PC-3 (cell line): ENCODE data around the gene TMEM127.

Source experiments
- EZH2phosphoT487 ChIP-seq: fragments of 300-600 bp; sonication (generic); IDR thresholded peaks from 2 replicates; pipeline ENCODE4 v1.6.1; 2018; ENCODE audit warnings: mild to moderate bottlenecking, antibody characterized with exemption, low read length, borderline replicate concordance
- TF ChIP-seq, protein P1 (sequence below): fragments of 300-600 bp; sonication (generic); conservative IDR thresholded peaks from 2 replicates; pipeline ENCODE4 v1.5.1; 2017; ENCODE audit warnings: antibody characterized with exemption, low read depth, mild to moderate bottlenecking, low read length

DNA sequence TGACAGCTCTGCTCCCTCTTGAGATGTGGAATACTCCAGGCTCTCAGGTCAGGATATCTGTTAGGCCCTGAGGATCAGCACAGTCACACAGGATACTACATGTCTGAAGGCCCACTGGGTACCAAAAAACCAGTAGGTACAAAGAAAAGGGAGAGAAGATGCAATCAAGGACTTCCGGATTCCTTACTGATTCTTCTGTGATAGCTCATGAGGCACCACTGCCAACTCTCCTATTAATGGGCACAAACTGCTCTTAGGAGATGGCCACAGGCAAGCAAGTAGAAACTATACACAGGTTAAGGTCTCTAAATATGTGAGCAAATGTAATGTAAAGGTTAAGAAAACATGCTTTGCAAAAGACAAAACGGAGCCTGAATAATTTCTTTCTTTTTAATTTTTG is 3.5 kb downstream of the TMEM127 start:
- no peak for TF ChIP-seq EZH2phosphoT487
- TF ChIP-seq, protein P1, sequence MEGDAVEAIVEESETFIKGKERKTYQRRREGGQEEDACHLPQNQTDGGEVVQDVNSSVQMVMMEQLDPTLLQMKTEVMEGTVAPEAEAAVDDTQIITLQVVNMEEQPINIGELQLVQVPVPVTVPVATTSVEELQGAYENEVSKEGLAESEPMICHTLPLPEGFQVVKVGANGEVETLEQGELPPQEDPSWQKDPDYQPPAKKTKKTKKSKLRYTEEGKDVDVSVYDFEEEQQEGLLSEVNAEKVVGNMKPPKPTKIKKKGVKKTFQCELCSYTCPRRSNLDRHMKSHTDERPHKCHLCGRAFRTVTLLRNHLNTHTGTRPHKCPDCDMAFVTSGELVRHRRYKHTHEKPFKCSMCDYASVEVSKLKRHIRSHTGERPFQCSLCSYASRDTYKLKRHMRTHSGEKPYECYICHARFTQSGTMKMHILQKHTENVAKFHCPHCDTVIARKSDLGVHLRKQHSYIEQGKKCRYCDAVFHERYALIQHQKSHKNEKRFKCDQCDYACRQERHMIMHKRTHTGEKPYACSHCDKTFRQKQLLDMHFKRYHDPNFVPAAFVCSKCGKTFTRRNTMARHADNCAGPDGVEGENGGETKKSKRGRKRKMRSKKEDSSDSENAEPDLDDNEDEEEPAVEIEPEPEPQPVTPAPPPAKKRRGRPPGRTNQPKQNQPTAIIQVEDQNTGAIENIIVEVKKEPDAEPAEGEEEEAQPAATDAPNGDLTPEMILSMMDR, result no peak
